Hepatocyte (in vitro differentiated cells): ENCODE measurements around the gene PIGU.

Source experiments
- CTCF ChIP-seq: fragments of 200-600 bp; sonication (generic); IDR thresholded peaks from 2 replicates; pipeline ENCODE4 v1.5.1; 2016; ENCODE audit warnings: antibody characterized with exemption, mild to moderate bottlenecking; ENCODE audit not compliant: poor library complexity
- EZH2 ChIP-seq: fragments of 200-600 bp; sonication (generic); IDR thresholded peaks from 2 replicates; pipeline ENCODE4 v1.6.1; 2016; ENCODE audit warnings: antibody characterized with exemption, mild to moderate bottlenecking, borderline replicate concordance
- EZH2phosphoT487 ChIP-seq: fragments of 200-600 bp; sonication (generic); IDR thresholded peaks from one replicate; pipeline ENCODE4 v1.6.1; 2018; ENCODE audit warnings: antibody characterized with exemption, mild to moderate bottlenecking, low read depth, moderate library complexity; ENCODE audit not compliant: unreplicated experiment, severe bottlenecking

GRCh38 chr20:34534391-34535165, 142.3 kb downstream of the PIGU start:
- TF ChIP-seq CTCF, result no peak
- TF ChIP-seq EZH2, result no peak
- TF ChIP-seq EZH2phosphoT487, result no peak
